ENCODE data around the gene SLC29A3. TPM values are rescaled to one million over a fixed set of nuclear protein-coding genes. Genes with fewer than 3 reads are reported as not detected.

Gene SLC29A3
- polyA plus RNA-seq, 3 donors, result 2.6 to 4.1 (median 2.9) TPM

- no peak overlapping the region for H3K27ac ChIP-seq (ENCODE audit: low read depth, low read length)
- 33 to 47% (median 45%) methylated on average over 19 of the region's 19 CpGs for WGBS, 3 donors
Observed at GRCh38 chr10:71312811-71313789, 6.0 kb upstream of the SLC29A3 start.

DNA sequence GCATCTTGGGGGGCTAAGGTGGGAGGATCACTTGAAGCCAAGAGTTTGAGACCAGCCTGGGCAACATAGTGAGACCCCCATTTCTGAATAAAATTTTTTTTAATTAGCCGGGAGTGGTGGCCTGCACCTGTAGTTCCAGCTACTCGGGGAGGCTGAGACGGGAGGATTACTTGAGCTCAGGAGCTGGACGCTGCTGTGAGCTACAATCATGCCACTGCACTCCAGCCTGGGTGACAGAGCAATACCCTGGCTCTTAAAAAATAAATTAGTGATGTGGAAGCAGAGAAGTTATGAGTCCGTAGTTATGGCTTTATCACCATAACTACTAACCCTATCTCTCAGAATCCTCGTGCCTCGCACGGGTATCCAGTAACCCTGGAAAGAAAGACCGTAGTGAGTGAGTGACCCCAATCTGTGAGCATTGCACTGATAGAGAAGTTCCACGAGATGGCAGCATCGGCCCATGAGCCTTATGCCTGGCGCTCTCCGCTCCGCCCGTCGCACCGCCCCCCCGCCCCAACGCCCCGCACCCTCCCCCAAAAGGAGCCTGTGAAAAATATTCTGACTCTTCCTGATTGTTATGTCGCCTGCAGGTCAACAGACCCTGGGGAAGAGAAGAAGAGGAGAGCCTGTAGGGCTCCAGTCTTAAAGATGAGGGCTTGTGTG lies 4.9 kb upstream of the SLC29A3 start:
- H3K27ac ChIP-seq (ENCODE audit: low read depth, low read length), result no peak overlapping the region
- WGBS, 3 donors, result 5 to 7% (median 5%) methylated on average over 21 of the region's 21 CpGs

DNA sequence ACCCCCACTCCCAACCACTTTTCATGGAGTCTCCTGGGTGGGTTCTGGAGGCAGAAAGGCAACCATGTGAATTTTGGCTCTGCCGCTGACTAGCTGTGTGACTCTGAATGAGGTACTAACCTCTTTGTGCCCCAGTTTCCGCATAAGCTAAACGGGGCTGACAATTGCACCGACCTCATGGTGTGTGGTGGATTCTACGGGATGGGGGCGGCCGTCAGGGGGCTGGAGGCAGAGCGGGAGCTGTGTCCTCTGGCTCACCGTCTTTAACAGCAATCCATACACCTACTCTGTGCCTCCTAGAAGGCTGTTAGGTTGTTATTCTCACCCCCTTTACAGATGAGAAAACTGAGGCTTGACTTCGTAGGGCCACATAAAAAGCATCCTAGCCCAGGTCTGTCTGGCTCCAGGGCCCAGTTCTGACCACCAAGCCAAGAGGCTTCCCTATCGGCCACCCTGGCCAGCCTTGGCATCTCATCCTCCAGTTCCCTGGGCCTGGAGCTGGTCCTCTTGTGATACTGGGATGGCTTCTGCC lies 4.3 kb upstream of the SLC29A3 start:
- H3K27ac ChIP-seq (ENCODE audit: low read depth, low read length), result no peak overlapping the region

DNA sequence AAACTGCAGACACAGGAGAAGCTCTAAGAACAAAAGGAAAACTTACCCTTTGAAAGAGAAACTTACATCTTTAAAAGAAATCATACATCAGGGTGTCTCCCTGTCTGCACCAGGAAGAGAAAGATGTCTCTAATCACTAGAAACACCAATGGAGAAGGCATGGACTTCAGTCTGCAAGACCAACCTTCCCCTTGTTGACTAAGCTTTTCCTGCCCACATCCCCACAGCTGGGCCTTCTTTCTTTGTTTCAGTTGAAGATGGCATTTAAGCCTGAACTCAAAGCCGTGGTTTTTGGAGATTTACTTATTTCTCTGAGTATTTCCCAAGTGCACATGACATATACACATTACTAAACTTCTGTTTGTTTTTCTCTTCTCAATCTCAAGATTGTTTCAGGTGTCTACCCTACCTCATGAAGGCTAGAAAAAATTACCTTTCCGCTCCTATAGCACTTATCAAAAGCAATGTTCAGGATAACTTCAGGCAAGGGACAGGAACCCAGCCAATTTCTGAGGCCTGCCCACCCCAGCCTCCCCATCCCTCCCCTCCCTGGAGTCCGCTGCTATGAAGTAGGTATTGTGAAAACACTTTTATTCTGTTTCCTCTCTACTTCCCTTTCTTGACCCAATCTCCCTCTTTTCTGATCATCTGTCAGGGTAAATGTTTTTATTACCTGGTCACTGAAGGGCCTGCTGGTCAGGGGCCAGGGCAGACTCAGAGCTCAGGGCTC lies 2.8 kb upstream of the SLC29A3 start:
- no peak overlapping the region for H3K27ac ChIP-seq (ENCODE audit: low read depth, low read length)
- WGBS, 3 donors, result 45 to 75% (median 50%) methylated on average over 3 of the region's 3 CpGs

More for the DNA sequence above, 4.3 kb upstream of the SLC29A3 start:
- 51 to 72% (median 61%) methylated on average over 11 of the region's 11 CpGs for WGBS, 3 donors

DNA sequence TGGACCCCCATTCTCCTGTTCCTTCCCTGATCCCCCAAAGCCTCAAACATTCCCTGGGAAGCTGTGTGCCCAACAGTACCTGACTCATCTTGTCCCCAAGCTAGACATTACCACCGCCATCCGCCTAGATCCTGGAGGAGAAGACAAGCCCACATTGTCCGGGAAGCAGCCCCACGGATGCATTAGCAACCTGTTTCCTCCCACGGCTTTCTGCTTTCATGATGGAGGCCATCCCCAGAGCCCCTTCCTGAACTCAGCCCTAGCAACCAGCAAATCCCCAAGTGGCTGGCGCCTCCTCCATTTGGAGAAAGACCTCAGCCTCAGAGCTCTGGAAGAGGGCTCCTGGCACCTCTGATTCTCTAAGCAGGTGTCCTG lies 2.3 kb upstream of the SLC29A3 start:
- WGBS, 3 donors, result 48 to 74% (median 69%) methylated on average over 6 of the region's 6 CpGs
- H3K27ac ChIP-seq (ENCODE audit: low read depth, low read length), result no peak overlapping the region

DNA sequence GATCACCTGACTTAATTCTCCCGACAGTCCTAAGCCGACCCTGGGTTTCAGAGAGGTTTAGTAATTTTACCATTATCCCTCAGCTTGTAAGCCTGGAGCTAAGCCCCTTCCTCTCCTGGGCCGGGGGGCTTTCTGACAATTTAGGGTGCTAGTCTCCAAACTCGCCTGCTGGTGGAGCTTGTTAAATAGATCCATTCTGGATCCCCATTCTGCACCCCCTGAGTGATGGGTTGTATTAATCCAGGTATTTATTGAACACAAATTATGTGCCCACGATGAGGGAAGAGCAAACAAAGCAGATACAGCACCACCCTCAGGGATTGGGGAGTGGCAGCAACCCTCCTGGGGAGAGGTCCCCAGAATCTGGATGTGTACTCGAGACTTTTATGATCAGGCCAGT lies 1.3 kb upstream of the SLC29A3 start:
- H3K27ac ChIP-seq (ENCODE audit: low read depth, low read length), result no peak overlapping the region
- WGBS, 3 donors, result 71 to 85% (median 78%) methylated on average over 6 of the region's 6 CpGs

DNA sequence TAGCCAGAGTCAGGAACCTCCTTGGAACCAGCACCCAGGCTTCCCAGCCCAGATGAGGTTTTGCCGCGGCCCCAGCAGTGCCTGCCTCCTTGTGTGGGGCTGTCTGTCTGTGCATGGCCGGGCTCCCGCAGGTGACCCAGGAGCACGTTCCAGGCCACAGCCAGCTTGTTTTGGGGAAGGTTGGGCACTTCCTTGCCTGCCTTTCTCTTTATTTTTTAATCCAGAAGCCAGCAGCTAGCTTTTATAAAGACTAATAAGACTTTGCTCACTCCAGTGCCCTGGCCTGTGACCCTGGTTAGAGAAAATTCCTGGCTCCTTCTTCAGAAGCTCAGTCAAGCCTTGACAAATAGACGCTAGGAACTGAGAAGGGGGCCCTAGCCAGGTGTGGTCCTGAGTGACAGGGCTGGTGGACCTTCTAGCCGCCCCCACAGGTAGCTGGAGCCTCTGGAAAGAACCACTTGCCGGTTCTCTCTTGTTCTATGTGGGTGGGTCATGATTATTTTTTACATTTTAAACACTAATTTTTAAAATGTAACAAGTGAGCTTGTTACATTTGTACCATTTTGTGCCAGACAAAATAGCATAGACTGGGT lies 837 bp downstream of the SLC29A3 start:
- WGBS, 3 donors, result 39 to 44% (median 42%) methylated on average over 8 of the region's 8 CpGs
- H3K27ac ChIP-seq (ENCODE audit: low read depth, low read length), result no peak overlapping the region

DNA sequence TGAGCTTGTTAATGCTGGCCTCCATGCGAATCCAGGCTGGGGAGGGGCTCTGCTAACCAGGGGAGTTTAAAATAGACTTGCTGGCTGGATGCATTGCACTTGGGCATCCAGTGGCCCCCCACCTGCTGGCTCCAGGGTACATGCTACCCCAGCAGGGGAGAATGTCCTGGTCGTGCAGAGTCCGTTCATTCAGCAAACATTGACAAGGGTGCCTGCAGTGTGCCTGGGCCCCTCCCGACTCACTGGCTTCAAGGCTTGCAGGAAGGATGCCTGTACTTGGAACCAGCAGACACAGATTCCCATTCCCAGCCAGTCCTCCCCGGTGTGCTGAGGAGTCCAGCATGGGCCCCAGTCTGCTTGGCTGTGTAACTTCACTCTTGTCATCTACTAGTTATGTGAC lies 1.5 kb downstream of the SLC29A3 start:
- H3K27ac ChIP-seq (ENCODE audit: low read depth, low read length), result no peak overlapping the region
- 89 to 90% (median 89%) methylated on average over 5 of the region's 5 CpGs for WGBS, 3 donors

GRCh38 chr10:71321386-71321785 lies 2.3 kb downstream of the SLC29A3 start:
- WGBS, 3 donors, result 96 to 100% (median 100%) methylated on average over 1 of the region's 1 CpG
- H3K27ac ChIP-seq (ENCODE audit: low read depth, low read length), result no peak overlapping the region

DNA sequence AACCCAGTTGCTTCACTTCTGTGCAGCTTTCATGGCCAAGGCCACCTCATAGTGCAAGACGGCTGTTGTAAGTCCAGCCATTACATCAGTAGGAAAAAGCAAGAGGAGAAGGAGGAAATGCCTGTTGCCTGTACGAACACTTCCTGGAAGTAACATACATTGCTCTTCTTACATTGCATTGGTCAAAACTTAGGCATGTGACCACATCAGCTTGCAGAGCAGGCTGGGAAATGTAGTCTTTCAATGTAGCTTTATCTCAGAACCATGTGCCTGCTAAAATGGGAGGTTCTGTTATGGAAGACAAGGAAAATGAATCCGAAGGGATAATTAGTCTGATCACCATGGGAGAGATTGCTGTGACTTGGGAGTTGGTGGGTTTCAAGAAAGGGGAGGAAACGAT lies 4.3 kb downstream of the SLC29A3 start:
- H3K27ac ChIP-seq (ENCODE audit: low read depth, low read length), result no peak overlapping the region
- 75 to 89% (median 83%) methylated on average over 4 of the region's 4 CpGs for WGBS, 3 donors

GRCh38 chr10:71324743-71325142 lies 5.7 kb downstream of the SLC29A3 start:
- WGBS, 3 donors, result 89 to 93% (median 93%) methylated on average over 9 of the region's 9 CpGs
- H3K27ac ChIP-seq (ENCODE audit: low read depth, low read length), result no peak overlapping the region

DNA sequence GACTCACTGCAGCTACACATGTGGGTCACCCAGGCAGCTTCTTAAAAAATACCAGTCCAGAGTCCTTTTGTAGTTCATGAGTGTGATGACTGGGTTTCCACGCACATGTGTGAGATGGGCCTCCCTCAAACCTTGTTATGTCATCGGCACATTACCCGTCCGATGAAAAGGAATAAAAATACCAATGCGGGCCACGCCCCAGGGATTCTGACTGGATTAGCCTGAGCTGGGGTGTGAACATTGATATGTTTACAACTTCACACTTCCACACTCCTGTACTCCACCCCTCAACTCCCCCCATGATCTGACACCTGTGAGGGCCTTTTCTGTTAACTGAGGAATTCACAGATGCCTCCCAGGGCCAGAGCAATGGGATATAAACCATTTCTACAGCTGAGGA lies 6.2 kb downstream of the SLC29A3 start:
- no peak overlapping the region for H3K27ac ChIP-seq (ENCODE audit: low read depth, low read length)
- WGBS, 3 donors, result 93 to 95% (median 94%) methylated on average over 6 of the region's 6 CpGs

GRCh38 chr10:71326464-71326881 lies 7.4 kb downstream of the SLC29A3 start:
- WGBS, 3 donors, result 85 to 89% (median 89%) methylated on average over 16 of the region's 16 CpGs
- H3K27ac ChIP-seq (ENCODE audit: low read depth, low read length), result no peak overlapping the region

GRCh38 chr10:71330789-71331404 lies 11.8 kb downstream of the SLC29A3 start:
- 55 to 90% (median 86%) methylated on average over 4 of the region's 4 CpGs for WGBS, 3 donors
- H3K27ac ChIP-seq (ENCODE audit: low read depth, low read length), result no peak overlapping the region

GRCh38 chr10:71331736-71332135 lies 12.7 kb downstream of the SLC29A3 start:
- 38 to 70% (median 66%) methylated on average over 4 of the region's 4 CpGs for WGBS, 3 donors
- H3K27ac ChIP-seq (ENCODE audit: low read depth, low read length), result no peak overlapping the region

- H3K27ac ChIP-seq (ENCODE audit: low read depth, low read length), result no peak overlapping the region
- WGBS, 3 donors, result 89 to 96% (median 91%) methylated on average over 5 of the region's 5 CpGs
Observed at GRCh38 chr10:71332466-71332865, 13.4 kb downstream of the SLC29A3 start.

- no peak overlapping the region for H3K27ac ChIP-seq (ENCODE audit: low read depth, low read length)
Observed at GRCh38 chr10:71333129-71333887, 14.2 kb downstream of the SLC29A3 start.

More at GRCh38 chr10:71333129-71333887, 14.2 kb downstream of the SLC29A3 start:
- 59 to 79% (median 62%) methylated on average over 9 of the region's 9 CpGs for WGBS, 3 donors

All from adipose tissue (tissue), 3 donors.